Liver (tissue), 3 donors: ENCODE results near the gene TIAM1.

Experiments
- ATF3 ChIP-seq: IDR thresholded peaks from 2 replicates; pipeline ENCODE4 v1.6.1; 2016; ENCODE audit warnings: antibody characterized with exemption
- CTCF ChIP-seq: fragments of 150-350 bp; IDR thresholded peaks from 2 replicates; pipeline ENCODE4 v1.5.1; 2017; ENCODE audit warnings: improper control_type of control experiment, low read depth, low read length; ENCODE audit not compliant: missing input control
- EGR1 ChIP-seq, 2 donors: IDR thresholded peaks; 2 replicates each; pipeline ENCODE4 v1.6.1; 2016 to 2018; ENCODE audit warnings: antibody characterized with exemption in 2 of 2, low read depth in 2 of 2
- FOXA1 ChIP-seq: IDR thresholded peaks from 2 replicates; pipeline ENCODE4 v1.6.1; 2016; ENCODE audit warnings: antibody characterized with exemption
- GABPA ChIP-seq, 2 donors: IDR thresholded peaks in 1 of 2; conservative IDR thresholded peaks in 1 of 2; 2 replicates each; pipeline ENCODE4 v1.6.1; 2016; ENCODE audit warnings: antibody characterized with exemption in 2 of 2, mild to moderate bottlenecking in 1 of 2, moderate library complexity in 1 of 2
- HNF4G ChIP-seq: IDR thresholded peaks from 2 replicates; pipeline ENCODE4 v1.6.1; 2016; ENCODE audit warnings: antibody characterized with exemption
- MAX ChIP-seq: IDR thresholded peaks from 2 replicates; pipeline ENCODE4 v1.6.1; 2016; ENCODE audit warnings: antibody characterized with exemption
- RAD21 ChIP-seq, 2 donors: IDR thresholded peaks; 2 replicates each; pipeline ENCODE4 v1.6.1; 2016; ENCODE audit warnings: antibody characterized with exemption in 2 of 2, mild to moderate bottlenecking in 2 of 2
- REST ChIP-seq: IDR thresholded peaks from 2 replicates; pipeline ENCODE4 v1.6.1; 2016; ENCODE audit warnings: antibody characterized with exemption, mild to moderate bottlenecking
- SP1 ChIP-seq: IDR thresholded peaks from 2 replicates; pipeline ENCODE4 v1.6.1; 2018; ENCODE audit warnings: antibody characterized with exemption, mild to moderate bottlenecking
- TAF1 ChIP-seq: conservative IDR thresholded peaks from 2 replicates; pipeline ENCODE4 v1.6.1; 2016; ENCODE audit warnings: antibody characterized with exemption, mild to moderate bottlenecking
- YY1 ChIP-seq: IDR thresholded peaks from 2 replicates; pipeline ENCODE4 v1.6.1; 2016; ENCODE audit warnings: antibody characterized with exemption, mild to moderate bottlenecking
- ZBTB33 ChIP-seq: IDR thresholded peaks from 2 replicates; pipeline ENCODE4 v1.6.1; 2016; ENCODE audit warnings: antibody characterized with exemption
- donor health status: healthy.
- donor health status: healthy.

GRCh38 chr21:31162827-31163226, 181.2 kb downstream of the TIAM1 start:
- TF ChIP-seq CTCF (no peak), ZBTB33 (no peak), GABPA (IDR thresholded peaks at IDR 0.05 in 1 of 2, conservative IDR thresholded peaks at IDR 0.05 in 1 of 2) (no peak), HNF4G (no peak), RAD21 (IDR thresholded peaks at IDR 0.05) (no peak), EGR1 (IDR thresholded peaks at IDR 0.05; ENCODE audit: low read depth in 2 of 2) (no peak), FOXA1 (no peak), ATF3 (no peak), YY1 (no peak), SP1 (no peak), REST (no peak), TAF1 (no peak), MAX (no peak)
